HG03039 (cell line): ENCODE data around the gene EIF4E1B.
"Not testable (repeated sequence)": the region's sequence is repeated elsewhere in the genome, so short reads cannot be mapped to it uniquely, and the experiment has no call there.

Experiments
- ATAC-seq: cut with Tn5 transposase; IDR thresholded peaks from one replicate; pipeline ENCODE4 v1.9.1; 2021; ENCODE audit warnings: mild to moderate bottlenecking, moderate library complexity; ENCODE audit not compliant: unreplicated experiment

The EIF4E1B gene

GRCh38 chr5:176629853-176630680, at the start of gene EIF4E1B, which contains the start of gene SNCB:
Gene EIF4E1B (plus strand): TSS chr5:176630675. CDS start chr5:176642788, 12,113 bp downstream.
Gene SNCB (minus strand): TSS chr5:176630534. CDS start chr5:176629654, 880 bp downstream.
- ATAC-seq: no peak

DNA sequence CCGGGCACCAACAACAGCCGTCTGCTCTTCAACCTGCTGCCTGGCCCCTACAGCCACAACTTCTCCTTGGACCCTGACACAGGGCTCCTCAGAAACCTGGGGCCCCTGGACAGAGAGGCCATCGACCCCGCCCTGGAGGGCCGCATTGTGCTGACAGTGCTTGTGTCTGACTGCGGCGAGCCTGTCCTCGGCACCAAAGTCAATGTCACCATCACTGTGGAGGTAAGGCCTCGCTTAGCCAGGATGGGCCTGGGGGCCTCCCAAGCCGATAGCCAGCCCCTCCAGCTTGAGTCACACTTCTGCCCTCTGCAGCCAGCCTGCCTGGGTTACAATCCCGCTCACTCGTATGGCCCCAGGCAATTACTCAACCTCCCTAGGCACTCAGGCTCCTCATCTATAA, 49.1 kb upstream of the EIF4E1B start:
- ATAC-seq: no peak

DNA sequence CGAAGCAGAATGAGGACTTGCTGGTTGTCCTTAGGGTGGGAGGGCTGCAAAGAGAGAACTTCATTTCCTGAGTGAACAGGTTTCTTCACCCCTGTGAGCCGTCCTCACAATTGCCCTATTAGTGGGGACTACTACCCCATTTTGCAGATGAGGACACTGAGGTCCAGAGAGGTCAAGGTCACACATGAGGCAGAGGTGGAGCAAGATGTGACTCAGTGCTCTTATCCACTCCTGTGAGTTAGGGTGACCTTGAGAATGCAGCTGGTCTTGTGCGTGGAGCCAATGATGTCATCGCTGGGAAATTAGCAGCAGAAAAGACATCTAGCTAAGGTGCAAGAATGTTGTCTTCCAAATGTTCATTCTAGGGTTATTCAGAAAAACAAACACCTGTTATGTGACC, 47.4 kb upstream of the EIF4E1B start:
- no peak for ATAC-seq

DNA sequence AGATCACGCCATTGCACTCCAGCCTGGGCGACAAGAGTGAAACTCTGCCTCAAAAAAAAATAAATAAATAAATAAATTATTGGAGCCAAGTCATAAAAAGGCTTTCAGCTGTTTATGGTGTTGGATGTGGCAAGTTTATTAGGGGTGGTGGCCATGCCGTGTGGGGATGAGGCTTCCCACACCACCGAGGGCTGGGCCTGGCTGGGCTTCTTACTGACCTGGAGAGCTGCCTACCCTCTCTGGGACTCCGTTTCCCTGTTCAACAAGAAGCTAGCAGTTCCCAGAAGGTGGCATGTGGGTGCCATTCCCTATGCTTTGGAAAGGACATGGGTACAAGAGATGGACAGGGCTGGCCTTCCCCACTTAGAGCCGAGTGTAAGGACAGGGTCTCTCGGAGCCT, 43.1 kb upstream of the EIF4E1B start:
- ATAC-seq: no peak

DNA sequence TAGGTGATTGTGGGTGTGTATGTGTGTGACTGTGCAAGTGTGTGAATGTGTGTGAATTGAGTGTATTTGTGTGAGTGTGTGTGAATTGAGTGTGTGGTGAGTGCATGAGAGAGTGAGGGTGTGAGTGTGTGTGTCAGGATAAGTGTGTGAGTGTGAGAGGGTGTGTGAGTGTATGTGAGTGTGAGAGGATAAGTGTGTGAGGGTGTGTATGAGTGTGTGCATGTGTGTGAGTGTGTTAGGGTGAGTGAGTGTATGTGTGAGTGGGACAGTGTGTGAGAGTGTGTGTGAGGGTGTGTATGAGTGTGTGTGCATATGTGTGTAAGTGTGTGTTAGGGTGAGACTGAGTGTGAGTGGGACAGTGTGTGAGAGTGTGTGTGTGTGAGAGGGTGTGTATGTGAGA, 42.2 kb upstream of the EIF4E1B start:
- no peak for ATAC-seq

DNA sequence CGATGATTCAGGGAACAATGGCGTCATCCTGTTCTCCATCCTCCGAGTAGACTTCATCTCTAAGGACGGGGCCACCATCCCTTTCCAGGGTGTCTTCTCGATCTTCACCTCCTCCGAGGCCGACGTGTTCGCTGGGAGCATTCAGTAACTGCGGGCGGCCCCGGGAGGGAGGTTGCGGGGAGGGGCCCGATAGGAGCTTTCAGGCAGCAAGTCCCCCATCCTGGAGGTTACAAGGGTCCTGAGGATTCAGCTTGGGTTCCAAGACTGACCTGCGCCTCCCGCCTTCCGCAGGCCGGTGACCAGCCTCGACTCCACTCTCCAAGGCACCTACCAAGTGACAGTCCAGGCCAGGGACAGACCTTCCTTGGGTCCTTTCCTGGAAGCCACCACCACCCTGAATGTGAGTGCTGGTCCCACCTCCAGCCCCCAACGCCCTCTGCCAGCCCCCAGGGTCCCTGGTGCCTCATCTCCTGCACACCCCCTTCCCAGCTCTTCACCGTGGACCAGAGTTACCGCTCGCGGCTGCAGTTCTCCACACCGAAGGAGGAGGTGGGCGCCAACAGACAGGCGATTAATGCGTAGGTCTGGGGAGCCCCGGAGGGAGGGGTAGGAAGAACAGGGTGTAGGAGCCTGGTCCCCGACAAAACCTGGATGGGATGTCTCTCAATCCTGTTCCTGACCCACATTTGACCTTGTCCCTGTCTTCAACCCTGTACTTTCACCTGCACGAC, 41.3 kb upstream of the EIF4E1B start:
- ATAC-seq: no peak

DNA sequence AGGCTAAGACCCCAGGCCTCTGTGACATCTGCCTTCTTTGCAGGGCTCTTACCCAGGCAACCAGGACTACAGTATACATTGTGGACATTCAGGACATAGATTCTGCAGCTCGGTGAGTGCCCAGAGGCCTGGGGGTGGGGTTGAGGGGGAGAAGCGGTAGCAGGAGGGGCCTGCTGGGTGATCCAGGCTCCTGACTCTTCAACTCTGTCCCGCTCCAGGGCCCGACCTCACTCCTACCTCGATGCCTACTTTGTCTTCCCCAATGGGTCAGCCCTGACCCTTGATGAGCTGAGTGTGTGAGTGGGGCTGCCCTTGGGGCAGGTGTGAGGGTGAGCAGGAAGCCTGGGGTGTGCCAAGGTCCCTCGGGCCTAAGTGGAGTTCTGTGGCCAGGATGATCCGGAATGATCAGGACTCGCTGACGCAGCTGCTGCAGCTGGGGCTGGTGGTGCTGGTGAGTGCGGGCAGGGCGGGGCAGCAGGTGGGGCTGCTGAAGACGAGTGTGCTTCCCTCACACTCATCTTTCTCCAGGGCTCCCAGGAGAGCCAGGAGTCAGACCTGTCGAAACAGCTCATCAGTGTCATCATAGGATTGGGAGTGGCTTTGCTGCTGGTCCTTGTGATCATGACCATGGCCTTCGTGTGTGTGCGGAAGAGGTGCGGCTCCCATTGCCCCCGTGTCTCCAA, 40.3 kb upstream of the EIF4E1B start:
- ATAC-seq: no peak

- not testable (repeated sequence) for ATAC-seq
Measured at GRCh38 chr5:176591667-176592066, 38.8 kb upstream of the EIF4E1B start.

DNA sequence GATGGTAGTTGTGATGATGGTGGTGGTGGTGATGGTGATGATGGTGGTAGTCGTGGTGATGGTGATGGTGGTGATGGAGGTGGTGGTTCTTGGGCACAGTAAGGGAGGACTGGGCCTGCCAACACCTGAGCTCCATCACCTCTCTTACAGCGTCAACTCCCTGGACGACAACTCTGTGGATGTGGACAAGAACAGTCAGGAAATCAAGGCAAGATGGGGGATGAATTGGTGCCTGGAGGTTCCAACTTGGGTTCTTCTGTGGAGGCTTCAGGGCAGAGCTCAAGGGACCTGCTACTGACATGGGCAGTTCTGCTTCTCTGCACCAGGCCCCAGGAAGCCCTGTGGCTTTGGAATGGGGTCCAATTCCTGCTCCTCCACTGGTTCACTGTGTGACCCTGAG, 37.9 kb upstream of the EIF4E1B start:
- no peak for ATAC-seq

GRCh38 chr5:176593273-176593869, 37.1 kb upstream of the EIF4E1B start:
- no peak for ATAC-seq

DNA sequence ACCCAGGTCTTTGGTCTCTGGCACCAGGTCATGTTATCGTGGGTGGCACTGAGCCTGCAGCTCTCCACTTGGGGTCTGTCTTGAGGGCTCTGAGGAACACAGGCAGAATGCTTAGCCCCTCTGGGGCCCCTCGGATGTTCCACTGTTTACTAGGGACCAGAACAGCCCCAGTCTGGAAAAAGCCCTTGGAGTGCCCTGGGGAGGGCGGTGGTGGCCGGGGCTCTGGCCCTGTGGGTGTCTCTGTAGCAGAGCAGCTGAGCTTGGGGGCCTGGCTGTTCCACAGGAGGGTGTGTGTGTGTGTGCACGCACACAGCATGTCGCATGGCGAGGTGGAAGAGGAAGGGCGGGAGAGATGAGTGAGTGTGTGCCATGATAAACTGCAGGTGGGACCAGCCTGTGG, 35.9 kb upstream of the EIF4E1B start:
- no peak for ATAC-seq

DNA sequence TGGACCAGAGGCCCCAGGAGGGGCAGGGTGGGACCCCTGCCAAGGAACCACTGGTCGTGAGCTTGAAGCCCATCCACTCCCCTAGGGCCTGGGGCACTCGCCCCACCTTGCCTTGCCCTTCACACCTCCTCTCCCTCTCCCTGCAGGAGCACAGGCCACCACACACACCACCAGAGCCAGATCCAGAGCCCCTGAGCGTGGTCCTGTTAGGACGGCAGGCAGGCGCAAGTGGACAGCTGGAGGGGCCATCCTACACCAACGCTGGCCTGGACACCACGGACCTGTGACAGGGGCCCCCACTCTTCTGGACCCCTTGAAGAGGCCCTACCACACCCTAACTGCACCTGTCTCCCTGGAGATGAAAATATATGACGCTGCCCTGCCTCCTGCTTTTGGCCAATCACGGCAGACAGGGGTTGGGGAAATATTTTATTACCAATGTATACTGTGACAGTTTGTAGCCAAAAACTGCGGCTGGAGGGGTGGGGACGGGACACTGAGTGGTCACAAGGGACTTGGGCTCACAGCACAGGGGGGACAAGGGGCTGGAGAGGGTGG, 35.0 kb upstream of the EIF4E1B start:
- ATAC-seq: no peak

- no peak for ATAC-seq
Measured at GRCh38 chr5:176596069-176596644, 34.3 kb upstream of the EIF4E1B start.

- ATAC-seq: no peak
Measured at GRCh38 chr5:176596689-176597416, 33.6 kb upstream of the EIF4E1B start.

DNA sequence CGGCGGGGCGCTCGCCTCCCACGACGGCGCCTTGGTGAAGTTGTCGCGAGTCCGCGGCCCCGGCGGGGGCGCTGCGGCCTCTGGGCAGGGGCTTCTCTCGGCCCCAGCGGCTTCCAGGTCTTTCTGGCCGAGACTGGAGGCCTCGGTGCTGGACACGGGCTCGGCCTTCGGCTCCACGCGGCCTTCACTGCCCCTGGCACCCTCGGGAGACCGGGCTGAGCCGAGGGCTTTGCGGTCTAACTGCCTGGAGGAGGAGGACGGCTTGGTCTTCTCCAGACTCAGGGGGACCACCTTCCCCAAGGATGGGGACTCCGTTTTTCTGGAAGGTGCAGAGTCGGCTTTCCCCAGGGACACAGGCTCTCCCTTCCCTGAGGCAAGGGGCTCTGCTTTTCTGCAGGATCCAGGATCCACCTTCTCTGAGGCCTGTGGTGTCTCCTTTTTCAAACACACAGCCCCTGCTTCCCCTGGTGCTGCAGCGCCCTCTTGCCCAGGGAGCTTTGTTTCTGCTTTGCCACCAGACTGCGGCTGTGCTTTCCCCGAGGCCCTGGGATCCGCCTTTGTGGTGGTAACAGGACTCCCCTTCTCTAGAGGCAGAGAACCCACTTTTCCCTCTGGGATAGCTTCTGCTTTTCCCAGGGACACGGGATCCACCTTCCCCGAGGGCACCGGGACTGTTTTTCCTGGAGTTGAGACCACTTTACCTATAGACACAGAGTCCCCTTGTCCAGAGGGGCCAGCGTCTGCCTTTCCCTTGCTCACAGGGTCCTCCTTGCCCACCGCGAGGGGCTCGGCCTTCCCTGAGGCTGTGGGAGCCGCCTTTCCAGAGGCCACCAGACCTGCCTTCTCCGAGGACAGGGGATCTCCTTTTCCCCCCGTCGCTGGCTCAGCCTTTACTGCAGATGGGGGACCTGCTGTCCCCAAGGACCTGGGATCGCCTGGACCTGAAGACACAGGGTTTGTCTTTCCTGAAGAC, 32.8 kb upstream of the EIF4E1B start:
- no peak for ATAC-seq

GRCh38 chr5:176599749-176600430, 30.6 kb upstream of the EIF4E1B start:
- ATAC-seq: not testable (repeated sequence)

DNA sequence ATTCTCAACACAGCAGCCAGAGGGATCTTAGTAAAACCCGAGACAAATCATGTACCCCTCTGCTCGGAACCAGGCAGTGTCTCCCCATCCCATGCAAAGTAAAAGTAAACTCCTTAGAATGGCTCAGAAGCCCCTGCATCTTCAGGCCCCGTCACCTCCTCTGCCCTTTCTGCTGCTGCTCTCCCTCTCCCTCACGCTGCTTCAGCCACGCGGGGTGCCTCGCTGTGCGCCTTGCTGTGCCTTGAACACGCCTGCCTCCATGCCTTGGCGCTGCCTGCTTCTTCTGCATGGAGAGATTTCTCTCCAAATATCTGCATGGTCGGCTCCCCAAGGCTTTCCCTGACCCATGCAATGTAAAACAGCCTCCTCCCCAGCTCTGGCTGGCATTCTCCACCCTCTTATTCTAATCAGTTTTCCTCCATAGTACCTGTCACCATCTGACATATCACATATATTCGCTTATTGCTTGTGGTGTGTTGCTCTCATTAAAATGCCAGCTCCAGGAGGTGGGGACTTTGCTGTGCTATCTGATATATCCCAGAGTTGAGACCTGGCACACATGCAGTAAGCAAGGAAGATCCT, 28.5 kb upstream of the EIF4E1B start:
- no peak for ATAC-seq

DNA sequence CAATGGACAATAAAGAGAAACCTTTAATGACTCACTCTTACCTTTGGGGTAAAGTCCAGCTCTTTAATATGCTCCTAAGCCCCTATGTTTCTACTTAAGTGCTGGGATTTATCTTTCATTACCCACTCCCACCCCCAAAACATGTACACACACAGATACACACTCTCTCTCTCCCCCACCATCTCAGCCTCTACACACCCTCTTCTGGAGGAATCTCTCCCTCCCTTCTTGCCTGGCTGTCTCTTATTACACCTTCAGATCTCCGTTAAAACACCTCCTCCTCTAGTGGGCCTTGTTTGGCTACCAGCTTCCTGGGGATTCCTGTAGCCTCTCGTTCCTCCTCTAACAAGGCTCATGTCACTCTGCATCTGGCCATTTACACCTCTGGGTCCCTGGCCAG, 27.4 kb upstream of the EIF4E1B start:
- no peak for ATAC-seq
